RWPE2 (cell line): ENCODE results near the gene ACKR2.
"Not testable (repeated sequence)": the region's sequence is repeated elsewhere in the genome, so short reads cannot be mapped to it uniquely, and the experiment has no call there.

ENCODE experiments used
- ATAC-seq: fragments of 200-7000 bp; cut with Tn5 transposase; 3 replicates; pipeline ENCODE4 v1.9.1; 2021; ENCODE audit warnings: low read depth
- DNase-seq: peaks from one replicate; pipeline ENCODE4 v3.0.0-alpha.2; 2020; ENCODE audit warnings: low spot score
- H3K27ac ChIP-seq: fragments of 450-650 bp; 2 replicates; pipeline ENCODE4 v1.5.1; 2017; ENCODE audit warnings: mild to moderate bottlenecking; ENCODE audit not compliant: poor library complexity, severe bottlenecking
- H3K27me3 ChIP-seq: fragments of 250-450 bp; sonication (Bioruptor Pico); 2 replicates; pipeline ENCODE4 v1.5.1; 2021; ENCODE audit warnings: mild to moderate bottlenecking, moderate library complexity; ENCODE audit not compliant: insufficient read depth, poor library complexity, severe bottlenecking
- H3K36me3 ChIP-seq: fragments of 250-450 bp; sonication (Bioruptor Pico); 2 replicates; pipeline ENCODE4 v1.5.1; 2020; ENCODE audit warnings: low read depth, mild to moderate bottlenecking, moderate library complexity
- H3K4me1 ChIP-seq: fragments of 250-450 bp; sonication (Bioruptor Pico); 2 replicates; pipeline ENCODE4 v1.5.1; 2021; ENCODE audit warnings: mild to moderate bottlenecking, moderate library complexity; ENCODE audit not compliant: insufficient read depth, poor library complexity, severe bottlenecking
- H3K4me3 ChIP-seq: fragments of 250-450 bp; sonication (Bioruptor Pico); 2 replicates; pipeline ENCODE4 v1.5.1; 2021; ENCODE audit warnings: mild to moderate bottlenecking, moderate library complexity; ENCODE audit not compliant: severe bottlenecking
- H3K9me3 ChIP-seq: fragments of 250-450 bp; sonication (Bioruptor Pico); 2 replicates; pipeline ENCODE4 v1.5.1; 2021; ENCODE audit warnings: mild to moderate bottlenecking, moderate library complexity; ENCODE audit not compliant: severe bottlenecking
- TF ChIP-seq, protein P1 (sequence below): fragments of 450-650 bp; IDR thresholded peaks from one replicate; pipeline ENCODE4 v1.5.1; 2017; ENCODE audit warnings: mild to moderate bottlenecking, moderate library complexity; ENCODE audit not compliant: poor library complexity, severe bottlenecking

Gene ACKR2

DNA sequence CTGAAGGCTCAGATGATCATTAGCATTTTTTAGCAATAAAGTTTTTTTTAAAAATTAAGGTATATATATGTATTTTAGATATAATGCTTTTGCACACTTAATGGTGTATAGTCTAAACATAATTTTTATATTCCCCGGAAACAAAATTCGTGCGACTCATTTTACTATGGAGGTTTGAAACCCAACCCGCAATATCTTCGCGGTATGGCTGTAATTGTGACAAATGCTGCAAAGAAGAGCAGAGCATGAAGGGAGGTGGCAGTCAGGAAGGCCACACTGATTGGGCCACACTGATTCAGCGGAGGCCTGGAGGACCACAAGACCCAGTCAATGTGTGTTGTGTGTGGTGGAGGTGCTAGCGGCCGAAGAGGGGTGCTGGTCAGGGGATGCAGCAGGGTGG is 70.9 kb downstream of the ACKR2 start:
- no peaks in the 10 kb centered on the region for H3K27me3 ChIP-seq
- no peaks in the 10 kb centered on the region for H3K4me1 ChIP-seq
- TF ChIP-seq, protein P1, sequence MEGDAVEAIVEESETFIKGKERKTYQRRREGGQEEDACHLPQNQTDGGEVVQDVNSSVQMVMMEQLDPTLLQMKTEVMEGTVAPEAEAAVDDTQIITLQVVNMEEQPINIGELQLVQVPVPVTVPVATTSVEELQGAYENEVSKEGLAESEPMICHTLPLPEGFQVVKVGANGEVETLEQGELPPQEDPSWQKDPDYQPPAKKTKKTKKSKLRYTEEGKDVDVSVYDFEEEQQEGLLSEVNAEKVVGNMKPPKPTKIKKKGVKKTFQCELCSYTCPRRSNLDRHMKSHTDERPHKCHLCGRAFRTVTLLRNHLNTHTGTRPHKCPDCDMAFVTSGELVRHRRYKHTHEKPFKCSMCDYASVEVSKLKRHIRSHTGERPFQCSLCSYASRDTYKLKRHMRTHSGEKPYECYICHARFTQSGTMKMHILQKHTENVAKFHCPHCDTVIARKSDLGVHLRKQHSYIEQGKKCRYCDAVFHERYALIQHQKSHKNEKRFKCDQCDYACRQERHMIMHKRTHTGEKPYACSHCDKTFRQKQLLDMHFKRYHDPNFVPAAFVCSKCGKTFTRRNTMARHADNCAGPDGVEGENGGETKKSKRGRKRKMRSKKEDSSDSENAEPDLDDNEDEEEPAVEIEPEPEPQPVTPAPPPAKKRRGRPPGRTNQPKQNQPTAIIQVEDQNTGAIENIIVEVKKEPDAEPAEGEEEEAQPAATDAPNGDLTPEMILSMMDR = no peak
- H3K36me3 ChIP-seq = no peaks in the 10 kb centered on the region
- ATAC-seq (no peak), DNase-seq (no peak)
- H3K27ac ChIP-seq = no peak overlapping the region
- H3K4me3 ChIP-seq = no peak overlapping the region
- no peaks in the 10 kb centered on the region for H3K9me3 ChIP-seq

DNA sequence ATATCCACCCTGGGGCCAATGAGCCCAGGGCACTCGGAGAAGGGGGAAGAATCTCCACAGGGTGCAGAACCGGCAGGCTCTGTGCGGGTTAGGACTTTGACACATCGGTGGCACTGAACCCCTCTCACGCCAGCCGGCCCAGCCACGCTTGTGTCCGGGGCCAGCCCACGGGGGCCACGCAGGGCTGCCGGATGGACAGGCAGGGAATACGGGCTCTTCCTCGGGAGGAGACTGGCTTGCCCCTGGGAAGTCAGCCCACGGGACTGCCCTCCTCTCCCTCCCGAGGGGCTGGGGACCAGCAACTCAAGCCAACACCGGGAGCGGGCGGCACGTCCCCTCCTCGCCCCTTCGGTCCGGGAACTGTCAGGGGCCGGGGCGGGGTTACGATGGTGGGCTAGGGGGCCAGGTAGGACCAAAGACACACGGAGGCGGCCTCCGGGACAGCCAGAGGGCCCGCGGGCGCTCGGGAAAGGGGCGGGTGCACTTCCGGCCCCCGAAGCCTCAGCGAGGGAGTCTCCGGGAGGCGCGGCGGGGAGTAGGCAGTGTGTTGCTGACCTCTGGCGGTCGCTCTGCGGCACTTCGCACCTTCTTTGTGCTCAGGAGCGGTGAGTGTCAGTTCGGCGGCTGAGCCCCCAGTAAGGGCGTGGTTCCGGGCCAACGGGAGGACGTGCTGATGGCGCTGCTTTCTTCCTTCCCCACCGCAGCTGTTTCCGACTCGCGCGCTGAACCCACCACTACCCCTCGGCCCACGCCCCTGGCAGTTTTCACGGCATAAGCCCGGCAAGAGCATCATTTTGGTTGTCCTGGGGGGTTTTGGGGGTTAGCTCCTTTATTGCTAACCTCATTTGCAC is 71.6 kb downstream of the ACKR2 start:
- no peaks in the 10 kb centered on the region for H3K9me3 ChIP-seq
- H3K4me1 ChIP-seq = no peaks in the 10 kb centered on the region
- DNase-seq (peak; percentile 78), ATAC-seq (peak; percentile 98)
- no peaks in the 10 kb centered on the region for H3K36me3 ChIP-seq
- H3K4me3 ChIP-seq = peak overlapping the region; percentile 44
- no peak overlapping the region for H3K27ac ChIP-seq
- TF ChIP-seq, protein P1 = peak; percentile 91
- H3K27me3 ChIP-seq = no peaks in the 10 kb centered on the region

DNA sequence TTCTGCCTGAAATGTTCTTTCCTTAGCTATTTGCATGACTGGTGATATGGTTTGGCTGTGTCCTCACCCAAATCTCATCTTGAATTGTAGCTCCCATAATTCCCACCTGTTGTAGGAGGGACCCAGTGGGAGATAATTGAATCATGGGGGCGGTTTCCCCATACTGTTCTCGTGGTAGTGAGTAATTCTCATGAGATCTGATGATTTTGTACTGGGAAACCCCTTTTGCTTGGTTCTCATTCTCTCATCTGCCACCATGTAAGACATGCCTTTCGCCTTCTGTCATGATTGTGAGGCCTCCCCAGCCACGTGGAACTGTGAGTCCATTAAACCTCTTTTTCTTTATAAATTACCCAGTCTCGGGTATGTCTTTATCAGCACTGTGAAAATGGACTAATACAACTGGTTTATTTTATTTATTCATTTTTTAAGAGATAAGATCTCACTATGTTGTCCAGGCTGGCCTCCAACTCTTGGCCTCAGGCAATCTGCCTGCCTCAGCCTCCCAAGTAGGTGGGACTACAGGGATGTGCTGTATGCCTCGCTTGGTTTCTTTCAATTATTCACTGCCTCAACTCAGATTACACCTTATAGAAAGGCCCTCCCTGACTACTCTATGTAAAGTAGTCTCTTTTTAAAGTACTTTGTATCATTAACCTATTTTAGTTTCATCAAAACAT is 74.1 kb downstream of the ACKR2 start:
- DNase-seq, H3K4me1 ChIP-seq, H3K36me3 ChIP-seq, H3K4me3 ChIP-seq, H3K27ac ChIP-seq, H3K9me3 ChIP-seq, ATAC-seq, H3K27me3 ChIP-seq: not testable (repeated sequence)

DNA sequence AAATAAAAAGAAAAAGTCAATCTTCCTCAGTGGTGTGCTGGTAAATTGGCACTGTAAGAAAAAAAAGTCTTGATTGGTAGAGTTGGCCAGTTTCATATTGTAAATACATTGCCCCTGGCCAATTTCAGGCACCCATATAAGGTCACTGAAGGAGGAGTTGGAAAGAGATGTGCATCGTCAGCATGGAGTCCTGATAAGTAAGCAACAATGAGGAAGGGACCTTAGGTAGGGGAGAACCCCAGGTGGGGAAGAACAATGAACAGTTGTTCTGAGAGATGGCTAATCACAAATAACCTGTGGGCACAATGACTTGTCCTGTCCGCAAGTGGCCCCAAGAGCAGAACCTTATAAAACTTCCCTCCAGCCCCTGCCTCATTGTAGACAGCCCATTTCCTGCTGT is 75.1 kb downstream of the ACKR2 start:
- no peaks in the 10 kb centered on the region for H3K36me3 ChIP-seq
- H3K4me3 ChIP-seq = no peak overlapping the region
- no peaks in the 10 kb centered on the region for H3K27me3 ChIP-seq
- TF ChIP-seq, protein P1 = no peak
- no peak for DNase-seq
- H3K4me1 ChIP-seq = no peaks in the 10 kb centered on the region
- no peak for ATAC-seq
- no peak overlapping the region for H3K27ac ChIP-seq
- no peaks in the 10 kb centered on the region for H3K9me3 ChIP-seq

DNA sequence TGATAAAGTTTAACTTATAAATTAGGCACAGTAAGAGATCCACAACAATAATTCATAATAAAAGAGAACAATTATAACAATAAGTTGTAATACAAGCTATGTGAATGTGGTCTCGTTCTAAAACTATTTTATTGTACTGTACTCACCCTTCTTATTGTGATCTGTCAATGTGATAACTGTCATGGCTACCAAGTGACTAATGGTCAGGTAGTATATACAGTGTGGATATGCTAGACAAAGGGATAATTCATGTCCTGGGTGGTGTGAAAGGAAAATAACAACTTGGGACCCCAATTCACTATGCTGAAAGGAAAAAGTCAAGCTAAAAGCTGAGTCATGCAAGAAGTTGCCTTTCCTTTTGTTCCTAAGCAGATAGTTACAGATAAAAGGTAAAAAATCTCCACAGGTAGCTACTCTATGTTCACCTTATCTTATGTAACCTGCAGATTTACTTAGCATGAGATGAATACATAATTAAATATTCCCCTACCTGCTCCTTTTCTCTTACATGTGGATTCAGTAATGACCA is 77.1 kb downstream of the ACKR2 start:
- H3K4me1 ChIP-seq = no peaks in the 10 kb centered on the region
- no peaks in the 10 kb centered on the region for H3K9me3 ChIP-seq
- ATAC-seq = no peak
- H3K27me3 ChIP-seq = no peaks in the 10 kb centered on the region
- H3K27ac ChIP-seq = no peak overlapping the region
- H3K36me3 ChIP-seq = no peaks in the 10 kb centered on the region
- H3K4me3 ChIP-seq = no peak overlapping the region
- TF ChIP-seq, protein P1 = no peak
- no peak for DNase-seq
